GM18517 (cell line): ENCODE results near the gene PTPRR.

Experiments used
- ATAC-seq: cut with Tn5 transposase; IDR thresholded peaks from one replicate; pipeline ENCODE4 v1.9.1; 2021; ENCODE audit warnings: mild to moderate bottlenecking, moderate library complexity; ENCODE audit not compliant: unreplicated experiment

PTPRR gene

GRCh38 chr12:70806043-70806442 lies 114.5 kb downstream of the PTPRR start:
- no peak for ATAC-seq

- no peak for ATAC-seq
These were observed 122.3 kb downstream of the PTPRR start for GRCh38 chr12:70798016-70798783.

GRCh38 chr12:70796989-70797388 lies 123.5 kb downstream of the PTPRR start:
- no peak for ATAC-seq

DNA sequence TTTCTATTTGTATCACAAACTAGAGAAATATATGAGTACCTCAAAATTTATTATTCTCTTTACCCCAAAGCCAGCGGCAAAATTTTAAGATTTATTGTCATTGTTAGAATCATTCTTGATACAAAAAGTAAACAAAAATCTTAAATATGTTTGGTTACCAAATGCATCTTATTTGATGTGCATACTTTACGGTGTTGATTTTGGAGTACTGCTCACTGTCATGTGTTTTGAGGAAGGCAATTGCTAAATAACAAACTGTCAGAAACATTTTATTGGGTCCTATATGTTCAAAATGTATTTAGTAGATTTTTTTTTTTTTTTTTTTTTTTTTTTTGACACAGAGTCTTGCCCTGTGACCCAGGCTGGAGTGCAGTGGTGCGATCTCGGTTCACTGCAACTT lies 124.9 kb downstream of the PTPRR start:
- ATAC-seq = no peak

GRCh38 chr12:70794131-70794530 lies 126.4 kb downstream of the PTPRR start:
- no peak for ATAC-seq

GRCh38 chr12:70788774-70789173 lies 131.8 kb downstream of the PTPRR start:
- no peak for ATAC-seq

DNA sequence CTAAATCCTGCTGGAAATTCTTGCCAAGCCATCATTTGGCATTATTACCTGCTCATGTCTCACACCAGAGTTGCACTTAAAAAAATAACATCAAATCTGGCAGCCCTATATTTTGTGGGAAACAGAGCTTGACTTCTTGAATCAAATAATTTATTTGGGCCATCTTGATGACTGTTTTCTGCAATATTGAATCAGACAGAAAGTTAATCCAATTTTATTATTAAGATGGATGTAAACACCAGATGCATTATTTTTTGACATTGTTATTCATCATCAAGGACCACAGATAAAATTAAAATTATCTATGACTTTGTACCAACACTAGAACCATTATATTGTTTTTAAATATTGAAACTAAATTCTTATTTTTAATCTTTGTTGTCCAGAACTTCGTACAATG lies 132.9 kb downstream of the PTPRR start:
- ATAC-seq = no peak

- no peak for ATAC-seq
These were observed 134.6 kb downstream of the PTPRR start for GRCh38 chr12:70785896-70786295.

DNA sequence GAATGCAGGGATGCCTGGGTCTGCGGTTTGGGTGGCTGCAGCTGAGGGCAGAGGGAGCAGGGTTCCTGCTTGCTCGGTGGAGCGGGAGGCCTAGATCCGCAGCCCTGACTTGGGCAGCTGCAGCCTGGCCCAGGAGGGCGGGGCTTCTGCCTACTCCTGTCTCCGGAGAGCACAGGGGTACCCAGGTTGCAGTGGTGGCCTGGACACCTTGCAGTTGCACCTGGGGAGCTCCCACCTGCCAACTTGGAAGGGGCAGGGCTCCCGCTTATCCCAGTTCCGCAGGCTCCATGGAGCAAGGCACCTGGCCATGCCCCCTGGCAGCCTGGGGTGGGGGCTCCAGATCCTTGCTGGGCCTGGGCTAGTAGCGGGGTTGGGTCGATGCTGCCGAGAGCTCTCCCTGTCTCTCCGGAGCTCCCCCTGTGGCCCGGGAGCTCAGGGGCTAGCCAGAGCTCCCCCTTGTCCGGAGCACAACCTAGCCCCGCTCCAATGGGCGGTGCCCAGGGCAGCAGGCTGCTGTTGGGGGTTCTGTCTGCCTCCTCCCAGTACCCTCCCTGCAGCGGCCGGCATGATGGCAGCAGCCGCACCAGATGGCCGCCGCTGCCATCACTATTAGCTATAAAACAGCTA lies 136.4 kb downstream of the PTPRR start:
- ATAC-seq = no peak

DNA sequence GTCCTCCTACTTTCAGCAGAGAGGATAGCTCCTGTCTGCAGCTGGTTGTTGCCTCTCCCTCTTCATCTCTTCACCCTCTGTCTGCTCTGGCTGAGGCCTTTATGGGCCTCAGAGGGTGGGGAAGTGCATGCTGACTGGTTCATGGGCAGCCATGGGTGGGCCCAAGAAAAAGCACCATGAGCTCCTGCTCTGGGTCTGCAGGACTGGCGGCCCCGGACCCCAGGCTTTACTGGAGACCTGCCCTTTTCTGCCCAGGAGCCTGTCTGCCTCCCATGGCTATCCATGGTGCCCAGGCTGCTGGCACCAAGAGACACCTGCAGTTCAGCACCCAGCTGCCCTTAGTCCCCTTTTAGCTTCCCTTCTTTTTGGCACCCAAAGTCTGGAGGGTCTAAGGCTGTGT lies 137.1 kb downstream of the PTPRR start:
- ATAC-seq = no peak

GRCh38 chr12:70779250-70779649 lies 141.3 kb downstream of the PTPRR start:
- no peak for ATAC-seq

DNA sequence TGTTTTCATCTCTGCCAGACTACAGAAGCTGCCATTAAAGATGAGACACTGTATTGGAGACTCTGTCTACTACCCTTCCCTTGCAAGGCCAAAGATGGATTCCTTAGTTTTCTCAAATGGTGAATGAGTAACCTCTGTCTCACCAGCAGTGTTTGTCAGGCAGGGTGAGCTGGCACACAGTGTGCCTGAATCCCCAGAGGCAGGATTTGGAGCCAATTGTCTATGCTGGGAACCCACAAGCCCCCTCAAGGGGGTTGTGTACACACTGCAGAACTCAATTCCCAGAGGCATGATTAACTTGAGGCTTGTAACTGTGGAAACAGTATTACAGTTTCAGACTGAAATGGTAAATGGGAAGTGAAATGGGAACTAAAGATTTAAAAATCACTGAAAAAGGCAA lies 146.5 kb downstream of the PTPRR start:
- no peak for ATAC-seq

- ATAC-seq = no peak
These were observed 147.7 kb downstream of the PTPRR start for GRCh38 chr12:70772836-70773235.

- no peak for ATAC-seq
These were observed 149.0 kb downstream of the PTPRR start for GRCh38 chr12:70771581-70771980.

- no peak for ATAC-seq
These were observed 156.9 kb downstream of the PTPRR start for GRCh38 chr12:70763666-70764065.

DNA sequence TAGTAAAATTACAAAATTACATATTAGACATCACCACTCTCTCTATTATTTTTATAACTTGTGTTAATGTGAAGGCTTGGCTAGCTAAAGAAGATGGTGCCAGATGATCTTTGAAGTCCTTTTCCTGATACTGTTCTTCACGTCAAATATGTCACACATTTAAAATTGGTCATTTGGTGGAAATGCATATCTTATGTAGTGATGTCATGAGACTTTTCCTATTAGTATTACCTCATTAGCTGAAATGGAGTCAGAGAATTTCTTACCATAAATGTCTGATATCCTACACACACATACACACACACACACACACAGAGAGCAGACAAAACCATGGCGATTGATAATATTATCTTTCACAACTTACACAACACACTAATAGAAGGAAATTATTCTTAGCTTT lies 158.5 kb downstream of the PTPRR start:
- ATAC-seq = no peak

DNA sequence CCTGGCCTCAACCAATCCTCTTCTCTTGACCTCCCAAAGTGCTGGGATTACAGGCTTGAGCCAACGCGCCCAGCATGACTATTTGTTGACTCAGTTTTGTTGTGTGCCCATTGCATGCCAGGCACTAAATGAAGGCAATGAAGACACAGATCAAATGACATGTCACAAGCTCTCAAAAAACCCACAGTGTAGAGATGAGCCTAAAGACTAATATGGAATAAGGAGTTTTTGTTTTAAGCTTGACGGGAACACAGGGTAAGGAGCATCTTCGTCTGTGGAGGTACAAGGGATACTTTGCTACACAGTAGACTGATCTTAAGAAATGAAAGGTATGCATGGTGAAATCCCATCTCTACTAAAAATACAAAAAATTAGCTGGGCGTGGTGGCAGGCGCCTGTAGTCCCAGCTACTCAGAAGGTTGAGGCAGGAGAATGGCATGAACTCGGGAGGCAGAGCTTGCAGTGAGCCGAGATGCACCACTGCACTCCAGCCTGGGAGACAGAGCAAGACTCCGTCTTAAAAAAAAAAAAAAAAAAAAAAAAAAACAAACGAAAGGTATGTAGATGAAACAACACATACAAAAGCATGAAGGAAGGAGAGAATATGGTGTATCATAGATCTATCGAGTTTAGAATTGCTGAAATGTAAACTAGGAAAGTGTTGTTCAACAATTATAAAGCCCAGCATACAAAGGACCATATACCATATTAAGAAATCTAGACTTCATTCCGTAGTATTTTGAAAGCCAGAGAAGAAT lies 161.2 kb downstream of the PTPRR start:
- no peak for ATAC-seq

GRCh38 chr12:70758494-70758845 lies 162.1 kb downstream of the PTPRR start:
- no peak for ATAC-seq

DNA sequence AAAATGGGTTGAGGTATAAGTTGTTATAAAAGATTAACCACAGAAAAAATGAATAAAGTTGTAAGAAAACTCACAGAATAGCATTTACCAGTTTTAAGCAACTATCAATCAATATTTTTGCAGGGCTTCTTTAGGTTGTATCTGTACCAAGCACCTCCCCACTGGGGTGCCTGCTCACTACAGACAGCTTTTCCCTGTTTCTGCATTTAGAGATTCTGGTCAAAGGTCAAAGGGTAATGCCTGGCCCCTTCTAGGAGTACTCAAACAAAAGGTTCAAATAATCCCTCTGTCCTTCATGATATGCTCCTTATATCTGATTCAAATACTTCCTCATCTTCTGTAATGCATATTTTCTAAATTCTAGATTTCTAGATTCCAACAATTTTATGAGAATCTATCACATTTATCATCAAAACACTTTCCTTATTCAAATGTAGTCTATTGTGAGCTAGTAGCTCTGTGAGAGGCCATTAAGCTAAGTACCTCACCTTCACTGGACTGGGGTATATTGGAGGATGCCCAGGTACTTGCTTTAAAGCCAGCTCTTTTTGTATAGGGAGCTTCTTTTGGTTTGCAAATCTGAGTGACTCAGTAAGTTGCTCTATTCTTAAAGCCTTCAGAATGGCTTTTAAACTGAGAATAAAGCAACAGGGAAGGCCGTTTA lies 162.6 kb downstream of the PTPRR start:
- no peak for ATAC-seq

DNA sequence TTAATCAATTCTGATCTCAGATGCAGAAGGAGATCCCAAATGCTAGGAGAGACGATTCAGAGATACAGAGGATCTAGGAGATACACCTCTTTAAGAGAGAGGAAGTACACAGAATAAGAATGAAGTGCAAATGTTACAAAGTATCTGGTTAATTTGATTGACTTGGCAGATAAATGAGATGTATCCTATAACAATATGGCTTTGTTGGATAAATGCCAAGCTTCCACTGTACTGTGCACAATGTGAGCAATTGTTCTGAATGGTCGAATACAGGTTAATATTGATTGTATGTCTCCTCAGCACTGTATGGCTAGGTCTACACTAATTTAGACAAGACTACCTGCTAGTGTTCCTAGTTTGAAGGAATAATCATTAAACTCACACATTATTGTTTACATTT lies 163.7 kb downstream of the PTPRR start:
- no peak for ATAC-seq

DNA sequence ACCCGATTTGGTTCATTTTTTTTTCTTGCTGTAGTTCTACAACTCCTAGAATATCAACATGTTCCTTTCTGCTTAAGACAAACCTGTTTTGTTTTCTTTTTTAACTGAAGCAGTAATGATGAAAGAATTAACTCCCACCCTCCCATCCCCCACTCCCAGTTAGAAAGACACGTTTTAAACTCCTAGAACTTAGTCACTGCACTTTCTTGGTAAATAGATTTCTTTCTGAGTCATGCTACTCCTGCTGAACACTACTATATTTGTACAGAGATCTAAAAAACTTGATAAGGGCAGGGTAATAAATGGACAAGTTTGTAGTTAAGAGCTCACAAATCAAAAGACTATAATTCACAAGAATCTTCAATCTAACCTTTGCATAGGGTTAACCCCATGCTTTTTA lies 164.4 kb downstream of the PTPRR start:
- ATAC-seq = no peak

GRCh38 chr12:70754330-70754741 lies 166.2 kb downstream of the PTPRR start:
- no peak for ATAC-seq
